Epithelial cell of proximal tubule (primary cell): Measurements from ENCODE around the gene DISP2. TPM values are rescaled to one million over a fixed set of nuclear protein-coding genes. Genes with fewer than 3 reads are reported as not detected.

ENCODE experiments used
- DNase-seq: peaks from one replicate; pipeline ENCODE4 v3.0.0-alpha.2; 2011; ENCODE audit warnings: low read depth
- H3K4me3 ChIP-seq: 2 replicates; pipeline ENCODE4 v1.5.1; 2011; ENCODE audit warnings: low read depth, mild to moderate bottlenecking, low read length
- total RNA-seq: library from RNA; depleted of rRNA; stranded (reverse); fragments of >200 nt; gene quantifications from 2 replicates; pipeline ENCODE4 v1.2.3, GENCODE V29; 2015
- TF ChIP-seq, protein P1 (sequence below): conservative IDR thresholded peaks from 2 replicates; pipeline ENCODE4 v1.5.1; 2012; ENCODE audit warnings: low read depth, mild to moderate bottlenecking, low read length

Gene DISP2
- total RNA-seq, 1 donor from 2014 or later: 0.40 TPM

DNA sequence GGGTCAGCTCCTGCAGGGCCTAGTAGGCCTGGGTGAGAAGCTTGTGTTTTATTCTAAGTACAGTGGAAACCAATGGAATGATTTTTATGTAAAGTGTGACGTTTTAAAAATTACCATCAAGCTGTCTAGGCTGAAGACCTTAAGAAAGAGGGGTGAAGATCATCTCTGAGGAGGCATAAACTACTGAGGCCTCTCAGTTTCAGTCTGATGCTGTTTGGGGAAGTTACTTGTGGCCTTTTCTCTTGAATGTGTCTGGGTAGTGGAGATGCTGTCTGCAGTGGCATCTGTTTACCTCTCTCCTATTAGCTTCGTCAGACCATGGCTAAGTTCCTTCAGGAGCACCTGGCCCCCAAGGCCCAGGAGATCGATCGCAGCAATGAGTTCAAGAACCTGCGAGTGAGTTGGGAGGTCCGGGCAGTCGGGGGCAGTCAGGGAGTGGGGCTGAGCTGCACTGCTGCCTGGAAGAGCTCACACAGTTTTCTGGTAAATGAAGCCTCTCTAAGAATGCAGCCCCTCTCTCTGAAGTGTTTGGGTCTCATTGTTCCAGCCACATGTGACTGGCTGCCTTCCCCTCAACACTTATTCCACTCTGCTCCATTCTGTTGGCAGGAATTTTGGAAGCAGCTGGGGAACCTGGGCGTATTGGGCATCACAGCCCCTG lies 49.4 kb downstream of the DISP2 start:
- TF ChIP-seq, protein P1, sequence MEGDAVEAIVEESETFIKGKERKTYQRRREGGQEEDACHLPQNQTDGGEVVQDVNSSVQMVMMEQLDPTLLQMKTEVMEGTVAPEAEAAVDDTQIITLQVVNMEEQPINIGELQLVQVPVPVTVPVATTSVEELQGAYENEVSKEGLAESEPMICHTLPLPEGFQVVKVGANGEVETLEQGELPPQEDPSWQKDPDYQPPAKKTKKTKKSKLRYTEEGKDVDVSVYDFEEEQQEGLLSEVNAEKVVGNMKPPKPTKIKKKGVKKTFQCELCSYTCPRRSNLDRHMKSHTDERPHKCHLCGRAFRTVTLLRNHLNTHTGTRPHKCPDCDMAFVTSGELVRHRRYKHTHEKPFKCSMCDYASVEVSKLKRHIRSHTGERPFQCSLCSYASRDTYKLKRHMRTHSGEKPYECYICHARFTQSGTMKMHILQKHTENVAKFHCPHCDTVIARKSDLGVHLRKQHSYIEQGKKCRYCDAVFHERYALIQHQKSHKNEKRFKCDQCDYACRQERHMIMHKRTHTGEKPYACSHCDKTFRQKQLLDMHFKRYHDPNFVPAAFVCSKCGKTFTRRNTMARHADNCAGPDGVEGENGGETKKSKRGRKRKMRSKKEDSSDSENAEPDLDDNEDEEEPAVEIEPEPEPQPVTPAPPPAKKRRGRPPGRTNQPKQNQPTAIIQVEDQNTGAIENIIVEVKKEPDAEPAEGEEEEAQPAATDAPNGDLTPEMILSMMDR: no peak

DNA sequence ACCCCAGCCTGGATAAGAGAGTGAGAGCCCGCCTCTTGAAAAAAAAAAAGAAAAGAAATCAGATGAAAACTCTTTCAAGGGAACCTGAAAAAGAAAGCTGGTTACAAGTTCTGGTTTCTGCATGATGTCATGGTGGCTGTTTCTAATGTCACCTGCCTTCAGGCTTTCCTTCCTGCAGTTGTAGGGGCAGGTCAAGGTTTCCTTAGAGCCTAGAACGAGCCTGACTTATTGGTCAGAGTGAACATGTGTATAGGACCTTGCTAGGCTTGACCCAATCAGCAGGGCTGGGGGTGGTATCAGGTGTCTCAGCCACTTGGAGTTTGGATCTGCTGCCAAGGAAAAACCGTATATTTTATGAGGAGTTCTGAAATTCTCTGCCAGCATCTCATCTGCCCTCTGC lies 51.3 kb downstream of the DISP2 start:
- H3K4me3 ChIP-seq: no peak overlapping the region
- no peak for DNase-seq
- TF ChIP-seq, protein P1: no peak

More for the DNA sequence above, 49.4 kb downstream of the DISP2 start:
- H3K4me3 ChIP-seq: no peak overlapping the region
- DNase-seq: no peak

DNA sequence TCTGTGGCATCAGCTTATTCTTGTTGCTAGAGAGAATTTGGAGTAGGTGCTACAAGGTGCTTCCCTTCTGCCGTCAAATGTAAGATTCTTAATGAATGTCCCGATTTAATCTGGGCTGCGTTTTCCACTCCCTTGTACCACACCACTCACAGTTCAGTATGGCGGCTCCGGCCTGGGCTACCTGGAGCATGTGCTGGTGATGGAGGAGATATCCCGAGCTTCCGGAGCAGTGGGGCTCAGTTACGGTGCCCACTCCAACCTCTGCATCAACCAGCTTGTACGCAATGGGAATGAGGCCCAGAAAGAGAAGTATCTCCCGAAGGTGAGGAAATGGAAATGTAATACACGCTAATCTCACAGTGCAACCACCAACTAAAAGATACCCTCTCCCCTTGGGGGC lies 52.5 kb downstream of the DISP2 start:
- TF ChIP-seq, protein P1: no peak
- no peak for DNase-seq
- H3K4me3 ChIP-seq: no peak overlapping the region

DNA sequence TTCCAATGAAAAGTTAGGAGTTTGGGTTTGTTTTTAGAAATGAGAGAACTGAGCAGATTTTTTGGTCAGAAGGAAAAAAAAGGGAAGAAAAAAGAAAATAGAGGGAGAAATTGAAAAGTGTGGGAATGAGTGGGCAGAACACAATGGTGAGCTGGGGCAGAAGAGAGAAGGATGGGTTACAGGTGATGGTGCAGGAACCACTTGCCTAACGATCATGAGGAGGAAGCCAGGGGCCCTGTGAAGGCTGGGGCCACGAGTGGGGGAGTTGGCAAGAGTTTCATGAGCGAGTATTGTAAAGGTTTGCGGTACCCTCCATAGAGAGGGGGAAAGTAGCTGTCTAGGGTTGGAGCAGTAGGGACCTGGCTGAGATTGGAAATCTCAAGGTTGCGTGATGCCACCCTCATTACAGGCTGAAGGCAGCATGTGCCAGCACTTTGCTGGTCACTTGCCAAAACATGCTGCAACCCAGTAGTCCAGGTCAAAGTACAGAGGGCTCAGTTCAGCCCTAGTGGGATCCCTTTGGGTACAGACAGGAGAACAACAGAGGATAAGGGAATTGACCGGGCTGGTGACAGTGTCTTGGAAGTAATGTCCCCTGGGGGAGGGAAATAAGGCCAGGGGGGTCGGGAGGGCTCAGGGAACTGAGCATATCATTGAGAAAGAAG lies 54.2 kb downstream of the DISP2 start:
- TF ChIP-seq, protein P1: no peak
- H3K4me3 ChIP-seq: no peak overlapping the region
- DNase-seq: no peak

DNA sequence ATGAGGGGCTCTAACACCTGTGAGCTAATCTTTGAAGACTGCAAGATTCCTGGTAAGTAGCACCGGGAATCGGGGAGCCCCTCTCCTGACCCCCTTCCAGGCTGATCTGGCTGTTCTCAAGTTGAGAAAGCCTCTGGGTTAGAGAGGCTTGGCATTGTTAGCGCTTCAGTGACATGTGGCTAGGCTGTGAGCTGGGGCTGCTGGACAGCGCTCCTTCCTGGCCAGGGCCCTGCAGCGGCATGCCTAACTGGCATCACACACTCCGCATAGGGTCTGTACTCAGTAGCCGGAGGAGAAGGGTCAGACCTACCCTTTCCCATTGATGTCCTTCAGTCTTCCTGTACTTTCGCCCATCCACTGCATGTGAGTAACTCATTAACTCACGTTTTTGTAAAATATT lies 55.0 kb downstream of the DISP2 start:
- no peak for DNase-seq
- no peak overlapping the region for H3K4me3 ChIP-seq
- TF ChIP-seq, protein P1: no peak

DNA sequence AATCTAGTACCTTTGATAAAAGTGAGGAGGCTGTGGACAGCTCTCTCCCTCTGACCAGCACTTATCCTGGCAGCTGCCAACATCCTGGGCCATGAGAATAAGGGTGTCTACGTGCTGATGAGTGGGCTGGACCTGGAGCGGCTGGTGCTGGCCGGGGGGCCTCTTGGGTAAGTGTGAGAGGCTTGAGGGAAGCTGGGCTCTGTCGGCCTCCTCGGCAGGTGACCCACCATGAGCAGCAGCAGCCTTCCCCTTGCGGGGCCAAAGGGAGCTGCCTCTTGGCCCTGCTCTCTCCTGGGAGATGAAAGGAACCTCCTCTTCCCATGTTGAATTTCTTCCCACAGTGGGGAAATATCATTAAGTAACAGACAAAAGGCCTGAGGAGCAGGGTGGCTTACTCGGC lies 56.8 kb downstream of the DISP2 start:
- TF ChIP-seq, protein P1: no peak
- no peak for DNase-seq
- H3K4me3 ChIP-seq: no peak overlapping the region

DNA sequence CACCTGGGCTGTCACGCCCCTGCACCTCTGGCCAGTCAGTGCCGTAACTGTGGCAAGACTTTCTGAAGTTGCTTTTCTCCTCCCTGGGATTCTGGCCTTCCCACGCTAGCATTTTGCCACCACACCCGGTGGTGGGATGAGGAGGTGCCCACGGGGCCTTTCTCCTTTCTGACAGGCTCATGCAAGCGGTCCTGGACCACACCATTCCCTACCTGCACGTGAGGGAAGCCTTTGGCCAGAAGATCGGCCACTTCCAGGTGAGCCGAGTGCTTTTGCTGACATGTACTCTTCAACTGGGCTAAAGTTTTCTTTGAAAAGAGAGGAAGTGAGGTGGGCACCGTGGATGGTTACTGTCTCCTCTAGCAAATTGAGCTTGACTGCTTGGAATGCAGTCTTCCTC lies 57.2 kb downstream of the DISP2 start:
- TF ChIP-seq, protein P1: no peak
- no peak overlapping the region for H3K4me3 ChIP-seq
- DNase-seq: no peak
